Tibial nerve (tissue), 4 donors: ENCODE data around the gene SPRYD7. TPM values are rescaled to one million over a fixed set of nuclear protein-coding genes. Genes with fewer than 3 reads are reported as not detected.

Experiments used
- DNase-seq, 2 donors: peaks; one replicate each; pipeline ENCODE4 v3.0.0-alpha.2; 2019; ENCODE audit warnings: low spot score in 2 of 2
- H3K27ac ChIP-seq, 4 donors: fragments of 200-600 bp; sonication (generic) in 3 of 4; one replicate each; pipeline ENCODE4 v1.5.1; 2017 to 2019; ENCODE audit warnings: mild to moderate bottlenecking in 1 of 4
- H3K27me3 ChIP-seq, 2 donors: fragments of 200-600 bp; sonication (generic) in 1 of 2; one replicate each; pipeline versions ENCODE4 v1.5.1 to v1.6.0; 2017 to 2019
- H3K36me3 ChIP-seq, 3 donors: fragments of 200-600 bp; sonication (generic); one replicate each; pipeline ENCODE4 v1.5.1; 2018 to 2019
- H3K4me1 ChIP-seq, 4 donors: fragments of 200-600 bp; sonication (generic) in 3 of 4; one replicate each; pipeline ENCODE4 v1.5.1; 2017 to 2019
- H3K4me3 ChIP-seq, 4 donors: fragments of 200-600 bp; sonication (generic) in 3 of 4; one replicate each; pipeline ENCODE4 v1.5.1; 2017 to 2019; ENCODE audit warnings: mild to moderate bottlenecking in 1 of 4, moderate library complexity in 1 of 4
- H3K9me3 ChIP-seq, 4 donors: fragments of 200-600 bp; sonication (generic) in 3 of 4; one replicate each; pipeline ENCODE4 v1.5.1; 2017 to 2019
- EP300 ChIP-seq, 2 donors: sonication (generic); formaldehyde crosslinking; IDR thresholded peaks; one replicate each; pipeline ENCODE4 v1.6.1; 2017; ENCODE audit warnings: antibody characterized with exemption in 2 of 2, mild to moderate bottlenecking in 1 of 2
- POLR2A ChIP-seq, 2 donors: fragments of 450-650 bp; IDR thresholded peaks; one replicate each; pipeline ENCODE4 v1.6.1; 2017; ENCODE audit warnings: antibody characterized with exemption in 2 of 2, mild to moderate bottlenecking in 2 of 2, moderate library complexity in 2 of 2
- WGBS, 2 donors: methylation state at CpG; one replicate each; pipeline ENCODE4 v1.1.5; 2018; 5-methylcytosine and 5-hydroxymethylcytosine counted together
- total RNA-seq, 4 donors: library from RNA; depleted of rRNA; stranded (reverse); fragments of >200 nt; gene quantifications; one replicate each; pipeline ENCODE4 v1.1.0, GENCODE V29; 2016
- TF ChIP-seq, protein P1 (sequence below), 5 experiments: fragments of 200-600 bp in 3 of 5; fragments of 450-650 bp in 2 of 5; sonication (generic) in 3 of 5; IDR thresholded peaks; one replicate each; pipeline ENCODE4 v1.5.1; 2016 to 2019; ENCODE audit warnings: antibody characterized with exemption in 5 of 5, mild to moderate bottlenecking in 3 of 5, moderate library complexity in 2 of 5

The SPRYD7 gene
- total RNA-seq, 4 donors from 2014 or later: 5.5 to 9.4 (median 7.5) TPM

- Histone ChIP-seq H3K4me1 (peaks cover 0 to 50% (median 10%) of the 10 kb centered on the region in 4 donors), H3K27me3 (no peaks in the 10 kb centered on the region), H3K9me3 (no peaks in the 10 kb centered on the region), H3K27ac (no peak overlapping the region), H3K36me3 (peaks cover 0 to 24% (median 0%) of the 10 kb centered on the region in 3 donors), H3K4me3 (no peak overlapping the region)
- 87 to 94% methylated on average over 7 of the region's 7 CpGs for WGBS, 2 donors
- no peak for DNase-seq
- TF ChIP-seq POLR2A (IDR thresholded peaks at IDR 0.05): no peak
These were observed 2.6 kb downstream of the SPRYD7 start for GRCh38 chr13:49933511-49933910.

GRCh38 chr13:49932868-49933267, 3.3 kb downstream of the SPRYD7 start:
- WGBS, 2 donors: 40 to 63% methylated on average over 1 of the region's 1 CpG
- peaks cover 0 to 49% (median 10%) of the 10 kb centered on the region in 4 donors for H3K4me1 ChIP-seq
- no peak for DNase-seq

GRCh38 chr13:49932066-49932465, 4.1 kb downstream of the SPRYD7 start:
- H3K4me3 ChIP-seq: no peak overlapping the region
- H3K27ac ChIP-seq: no peak overlapping the region
- WGBS, 2 donors: 88 to 92% methylated on average over 2 of the region's 2 CpGs
- H3K36me3 ChIP-seq: peaks cover 0 to 39% (median 0%) of the 10 kb centered on the region in 3 donors
- no peaks in the 10 kb centered on the region for H3K9me3 ChIP-seq
- H3K4me1 ChIP-seq: peaks cover 0 to 43% (median 10%) of the 10 kb centered on the region in 4 donors
- H3K27me3 ChIP-seq: no peaks in the 10 kb centered on the region
- no peak for DNase-seq
- no peak for TF ChIP-seq POLR2A (IDR thresholded peaks at IDR 0.05)
- TF ChIP-seq EP300 (IDR thresholded peaks at IDR 0.05): no peak
- TF ChIP-seq, protein P1, sequence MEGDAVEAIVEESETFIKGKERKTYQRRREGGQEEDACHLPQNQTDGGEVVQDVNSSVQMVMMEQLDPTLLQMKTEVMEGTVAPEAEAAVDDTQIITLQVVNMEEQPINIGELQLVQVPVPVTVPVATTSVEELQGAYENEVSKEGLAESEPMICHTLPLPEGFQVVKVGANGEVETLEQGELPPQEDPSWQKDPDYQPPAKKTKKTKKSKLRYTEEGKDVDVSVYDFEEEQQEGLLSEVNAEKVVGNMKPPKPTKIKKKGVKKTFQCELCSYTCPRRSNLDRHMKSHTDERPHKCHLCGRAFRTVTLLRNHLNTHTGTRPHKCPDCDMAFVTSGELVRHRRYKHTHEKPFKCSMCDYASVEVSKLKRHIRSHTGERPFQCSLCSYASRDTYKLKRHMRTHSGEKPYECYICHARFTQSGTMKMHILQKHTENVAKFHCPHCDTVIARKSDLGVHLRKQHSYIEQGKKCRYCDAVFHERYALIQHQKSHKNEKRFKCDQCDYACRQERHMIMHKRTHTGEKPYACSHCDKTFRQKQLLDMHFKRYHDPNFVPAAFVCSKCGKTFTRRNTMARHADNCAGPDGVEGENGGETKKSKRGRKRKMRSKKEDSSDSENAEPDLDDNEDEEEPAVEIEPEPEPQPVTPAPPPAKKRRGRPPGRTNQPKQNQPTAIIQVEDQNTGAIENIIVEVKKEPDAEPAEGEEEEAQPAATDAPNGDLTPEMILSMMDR (IDR thresholded peaks at IDR 0.05): no peak

More at GRCh38 chr13:49932868-49933267, 3.3 kb downstream of the SPRYD7 start:
- no peaks in the 10 kb centered on the region for H3K27me3 ChIP-seq
- H3K36me3 ChIP-seq: peaks cover 0 to 31% (median 0%) of the 10 kb centered on the region in 3 donors
- no peaks in the 10 kb centered on the region for H3K9me3 ChIP-seq
- H3K4me3 ChIP-seq: no peak overlapping the region
- TF ChIP-seq POLR2A (IDR thresholded peaks at IDR 0.05): no peak
- no peak for TF ChIP-seq EP300 (IDR thresholded peaks at IDR 0.05)
- TF ChIP-seq, protein P1 (IDR thresholded peaks at IDR 0.05): no peak
- H3K27ac ChIP-seq: no peak overlapping the region

DNA sequence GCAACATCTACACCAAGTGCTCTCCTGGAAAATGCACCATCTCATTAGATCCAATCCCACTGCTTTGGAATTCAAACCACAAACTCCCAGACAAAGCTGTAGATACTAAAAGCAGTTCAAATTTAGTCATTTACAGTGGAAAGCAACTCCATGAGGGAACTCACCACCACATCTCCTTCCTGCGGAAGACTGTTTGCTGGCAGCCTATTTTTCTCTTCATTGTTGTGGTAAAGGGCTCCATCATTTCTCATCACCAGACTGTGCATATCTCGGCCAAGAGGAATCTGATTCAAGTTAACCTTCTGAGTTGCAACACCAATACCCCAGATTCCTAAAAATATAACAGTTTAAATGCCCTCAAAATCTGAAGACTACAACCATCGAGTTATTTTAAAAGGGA, 8.4 kb downstream of the SPRYD7 start:
- 62 to 81% methylated on average over 3 of the region's 3 CpGs for WGBS, 2 donors
- peaks cover 0 to 80% (median 5%) of the 10 kb centered on the region in 3 donors for H3K36me3 ChIP-seq
- no peak overlapping the region for H3K27ac ChIP-seq

GRCh38 chr13:49925881-49926418, 10.2 kb downstream of the SPRYD7 start:
- H3K27me3 ChIP-seq: no peaks in the 10 kb centered on the region
- TF ChIP-seq POLR2A (IDR thresholded peaks at IDR 0.05) (no peak), EP300 (IDR thresholded peaks at IDR 0.05) (no peak)
- TF ChIP-seq, protein P1 (IDR thresholded peaks at IDR 0.05): no peak
- WGBS, 2 donors: 70 to 77% methylated on average over 2 of the region's 2 CpGs
- no peaks in the 10 kb centered on the region for H3K9me3 ChIP-seq
- DNase-seq: no peak
- peaks cover 0 to 84% (median 5%) of the 10 kb centered on the region in 3 donors for H3K36me3 ChIP-seq
- H3K4me1 ChIP-seq: no peaks in the 10 kb centered on the region
- no peak overlapping the region for H3K27ac ChIP-seq
- H3K4me3 ChIP-seq: no peak overlapping the region

More for the DNA sequence above, 8.4 kb downstream of the SPRYD7 start:
- Histone ChIP-seq H3K4me3 (no peak overlapping the region), H3K27me3 (no peaks in the 10 kb centered on the region), H3K9me3 (no peaks in the 10 kb centered on the region), H3K4me1 (peaks cover 0 to 13% (median under 1%) of the 10 kb centered on the region in 4 donors)
- TF ChIP-seq, protein P1 (IDR thresholded peaks at IDR 0.05): no peak
- TF ChIP-seq EP300 (IDR thresholded peaks at IDR 0.05): no peak
- TF ChIP-seq POLR2A (IDR thresholded peaks at IDR 0.05): no peak
- no peak for DNase-seq
